Ishikawa (cell line): ENCODE data around the gene SCAPER.

Experiments
- CEBPB ChIP-seq: IDR thresholded peaks from 2 replicates; pipeline ENCODE4 v1.6.1; 2012
- EP300 ChIP-seq: IDR thresholded peaks from 2 replicates; pipeline ENCODE4 v1.6.1; 2012; ENCODE audit warnings: borderline replicate concordance
- NFIC ChIP-seq: IDR thresholded peaks from 2 replicates; pipeline ENCODE4 v1.6.1; 2012
- TAF1 ChIP-seq: IDR thresholded peaks from 2 replicates; pipeline ENCODE4 v1.6.1; 2012; ENCODE audit warnings: low read depth, mild to moderate bottlenecking
- TEAD4 ChIP-seq: IDR thresholded peaks from 2 replicates; pipeline ENCODE4 v1.6.1; 2012
- ZBTB7A ChIP-seq: IDR thresholded peaks from 2 replicates; pipeline ENCODE4 v1.6.1; 2012; ENCODE audit warnings: low read depth
- TF ChIP-seq, protein P1 (sequence below): IDR thresholded peaks from 2 replicates; pipeline ENCODE4 v1.6.1; 2012; ENCODE audit warnings: low read depth, mild to moderate bottlenecking

DNA sequence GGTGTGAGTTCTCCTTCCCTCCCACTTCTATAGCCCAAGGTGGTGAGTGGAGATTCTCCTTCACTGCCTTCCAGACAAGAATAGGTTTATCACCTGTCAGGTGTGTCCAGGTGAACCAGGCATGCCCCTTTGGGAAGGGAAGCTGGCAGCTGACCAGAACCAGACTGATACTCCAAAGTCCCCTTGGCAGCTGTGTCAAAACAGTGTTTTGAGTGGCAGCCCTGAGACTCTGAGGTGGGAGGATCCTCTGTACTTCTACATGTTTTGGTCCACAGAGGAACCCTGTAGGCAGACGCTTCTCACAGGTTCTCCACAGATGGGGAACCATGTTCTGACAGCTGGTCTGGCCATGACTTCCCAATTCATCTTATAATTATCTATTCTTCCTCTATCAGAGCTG lies 538.4 kb downstream of the SCAPER start:
- no peak for TF ChIP-seq EP300
- TF ChIP-seq, protein P1, sequence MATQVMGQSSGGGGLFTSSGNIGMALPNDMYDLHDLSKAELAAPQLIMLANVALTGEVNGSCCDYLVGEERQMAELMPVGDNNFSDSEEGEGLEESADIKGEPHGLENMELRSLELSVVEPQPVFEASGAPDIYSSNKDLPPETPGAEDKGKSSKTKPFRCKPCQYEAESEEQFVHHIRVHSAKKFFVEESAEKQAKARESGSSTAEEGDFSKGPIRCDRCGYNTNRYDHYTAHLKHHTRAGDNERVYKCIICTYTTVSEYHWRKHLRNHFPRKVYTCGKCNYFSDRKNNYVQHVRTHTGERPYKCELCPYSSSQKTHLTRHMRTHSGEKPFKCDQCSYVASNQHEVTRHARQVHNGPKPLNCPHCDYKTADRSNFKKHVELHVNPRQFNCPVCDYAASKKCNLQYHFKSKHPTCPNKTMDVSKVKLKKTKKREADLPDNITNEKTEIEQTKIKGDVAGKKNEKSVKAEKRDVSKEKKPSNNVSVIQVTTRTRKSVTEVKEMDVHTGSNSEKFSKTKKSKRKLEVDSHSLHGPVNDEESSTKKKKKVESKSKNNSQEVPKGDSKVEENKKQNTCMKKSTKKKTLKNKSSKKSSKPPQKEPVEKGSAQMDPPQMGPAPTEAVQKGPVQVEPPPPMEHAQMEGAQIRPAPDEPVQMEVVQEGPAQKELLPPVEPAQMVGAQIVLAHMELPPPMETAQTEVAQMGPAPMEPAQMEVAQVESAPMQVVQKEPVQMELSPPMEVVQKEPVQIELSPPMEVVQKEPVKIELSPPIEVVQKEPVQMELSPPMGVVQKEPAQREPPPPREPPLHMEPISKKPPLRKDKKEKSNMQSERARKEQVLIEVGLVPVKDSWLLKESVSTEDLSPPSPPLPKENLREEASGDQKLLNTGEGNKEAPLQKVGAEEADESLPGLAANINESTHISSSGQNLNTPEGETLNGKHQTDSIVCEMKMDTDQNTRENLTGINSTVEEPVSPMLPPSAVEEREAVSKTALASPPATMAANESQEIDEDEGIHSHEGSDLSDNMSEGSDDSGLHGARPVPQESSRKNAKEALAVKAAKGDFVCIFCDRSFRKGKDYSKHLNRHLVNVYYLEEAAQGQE: no peak
- no peak for TF ChIP-seq ZBTB7A
- no peak for TF ChIP-seq TAF1
- no peak for TF ChIP-seq TEAD4
- TF ChIP-seq CEBPB: no peak
- no peak for TF ChIP-seq NFIC
